Measurements from ENCODE around the gene NAP1L1. TPM values are rescaled to one million over a fixed set of nuclear protein-coding genes. Genes with fewer than 3 reads are reported as not detected.

The NAP1L1 gene
- total RNA-seq, 1 experiment from 2014 or later = 711 TPM

DNA sequence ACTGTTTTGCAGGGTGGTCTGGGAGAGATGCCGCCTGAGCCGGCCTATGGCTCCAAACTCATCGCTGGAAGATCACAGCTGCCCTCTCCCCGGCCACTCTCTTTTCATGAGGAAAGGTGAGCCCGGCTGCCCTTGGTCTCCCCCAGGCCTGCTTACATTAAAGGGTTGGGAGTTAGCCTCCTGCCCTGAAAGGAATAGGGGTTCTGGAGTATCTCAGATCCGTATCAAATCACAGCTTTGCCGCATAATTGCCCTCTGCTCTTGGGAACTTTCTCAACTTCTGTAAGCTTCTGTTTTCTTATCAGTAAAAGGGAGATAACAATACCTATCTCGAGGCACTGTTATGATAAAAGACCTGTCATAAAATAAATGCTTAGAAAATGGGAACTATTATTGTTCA is 70.5 kb downstream of the NAP1L1 start:
- no TSS peak for BruUV-seq (replicated peaks)
- peak overlapping the region; percentile 39 for H3K27ac Mint-ChIP-seq (ENCODE audit: unreplicated experiment)
- Histone ChIP-seq H3K36me3 (ENCODE audit: control insufficient read depth, insufficient read depth, low read length) (no peaks in the 10 kb centered on the region), H3K27me3 (replicated peaks; ENCODE audit: control insufficient read depth, insufficient read depth, low read length) (no peaks in the 10 kb centered on the region), H3K9me3 (no peaks in the 10 kb centered on the region), H3K4me3 (ENCODE audit: low read depth, low read length) (no peak overlapping the region), H3K4me1 (peaks cover 57% of the 10 kb centered on the region)
- DNase-seq = peak; percentile 27 to 61
- TF ChIP-seq CTCF (IDR thresholded peaks at IDR 0.05; ENCODE audit: insufficient read depth in 1 of 2, low read depth in 1 of 2, low read length in 1 of 2, severe bottlenecking in 1 of 2, unreplicated experiment in 1 of 2) = no peak
- H3K36me3 Mint-ChIP-seq (ENCODE audit: insufficient read depth, unreplicated experiment) = peaks cover 5% of the 10 kb centered on the region
- no peak overlapping the region for H3K4me3 Mint-ChIP-seq (ENCODE audit: unreplicated experiment)
- POLR2A ChIA-PET = interaction anchor here (1.0 to 1.2 kb wide), 2 partner anchors 17 to 23 kb away, joined by 3 to 4 read pairs; partner anchors contain the start of gene PHLDA1
- H3K27me3 Mint-ChIP-seq (ENCODE audit: insufficient read depth, unreplicated experiment) = no peaks in the 10 kb centered on the region
- intact Hi-C loops (cut with micrococcal nuclease; ENCODE audit: unreplicated experiment) = loop anchor here (1.0 kb wide), 1 partner anchor 24 kb away; no protein-coding TSS in a partner anchor
- peaks cover 57% of the 10 kb centered on the region for H3K4me1 Mint-ChIP-seq (ENCODE audit: low read depth, unreplicated experiment)
- CTCF ChIA-PET = no interaction called here
- H3K9me3 Mint-ChIP-seq (ENCODE audit: unreplicated experiment) = peaks cover 14% of the 10 kb centered on the region

- CTCF ChIA-PET = no interaction called here
- peaks cover 5% of the 10 kb centered on the region for H3K36me3 Mint-ChIP-seq (ENCODE audit: insufficient read depth, unreplicated experiment)
- no peak overlapping the region for H3K4me3 Mint-ChIP-seq (ENCODE audit: unreplicated experiment)
- no peak for DNase-seq
- POLR2A ChIA-PET = interaction anchor here (1.0 to 1.2 kb wide), 2 partner anchors 18 to 23 kb away, joined by 3 to 4 read pairs; partner anchors contain the start of gene PHLDA1
- TF ChIP-seq CTCF (IDR thresholded peaks at IDR 0.05; ENCODE audit: insufficient read depth in 1 of 2, low read depth in 1 of 2, low read length in 1 of 2, severe bottlenecking in 1 of 2, unreplicated experiment in 1 of 2) = no peak
- H3K9me3 Mint-ChIP-seq (ENCODE audit: unreplicated experiment) = peaks cover 14% of the 10 kb centered on the region
- H3K4me3 ChIP-seq (ENCODE audit: low read depth, low read length) = no peak overlapping the region
- no peaks in the 10 kb centered on the region for H3K9me3 ChIP-seq
- intact Hi-C loops (cut with micrococcal nuclease; ENCODE audit: unreplicated experiment) = loop anchor here (1.0 kb wide), 1 partner anchor 23 kb away; no protein-coding TSS in a partner anchor
- peaks cover 55% of the 10 kb centered on the region for H3K4me1 Mint-ChIP-seq (ENCODE audit: low read depth, unreplicated experiment)
- peaks cover 55% of the 10 kb centered on the region for H3K4me1 ChIP-seq
- H3K36me3 ChIP-seq (ENCODE audit: control insufficient read depth, insufficient read depth, low read length) = no peaks in the 10 kb centered on the region
- no peaks in the 10 kb centered on the region for H3K27me3 ChIP-seq (replicated peaks; ENCODE audit: control insufficient read depth, insufficient read depth, low read length)
- H3K27ac Mint-ChIP-seq (ENCODE audit: unreplicated experiment) = no peak overlapping the region
- no TSS peak for BruUV-seq (replicated peaks)
- no peaks in the 10 kb centered on the region for H3K27me3 Mint-ChIP-seq (ENCODE audit: insufficient read depth, unreplicated experiment)
These were observed 70.9 kb downstream of the NAP1L1 start for GRCh38 chr12:76013603-76014002.

DNA sequence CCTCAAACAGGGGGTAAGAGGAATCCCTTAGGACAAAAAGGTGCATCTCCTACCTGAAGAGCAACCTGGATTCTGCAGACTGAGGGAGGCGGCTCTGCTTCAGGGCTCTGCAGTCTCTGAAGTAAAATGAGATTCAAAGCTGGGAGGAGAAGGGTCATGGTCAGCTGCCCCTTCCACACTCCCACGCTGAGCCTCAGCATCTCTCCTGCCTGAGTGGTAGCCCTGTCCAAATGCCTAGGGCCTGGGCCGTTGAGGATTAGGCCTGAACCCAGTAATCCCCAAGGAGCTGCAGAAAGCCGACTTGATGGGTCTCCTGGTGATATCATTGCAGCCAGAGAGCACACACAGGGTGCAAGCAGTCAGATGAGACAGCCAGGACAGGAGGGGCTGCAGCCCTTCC is 71.8 kb downstream of the NAP1L1 start:
- intact Hi-C loops (cut with micrococcal nuclease; ENCODE audit: unreplicated experiment) = no loop called here
- Histone ChIP-seq H3K9me3 (no peaks in the 10 kb centered on the region), H3K4me1 (peaks cover 54% of the 10 kb centered on the region), H3K4me3 (ENCODE audit: low read depth, low read length) (no peak overlapping the region), H3K27me3 (replicated peaks; ENCODE audit: control insufficient read depth, insufficient read depth, low read length) (no peaks in the 10 kb centered on the region), H3K36me3 (ENCODE audit: control insufficient read depth, insufficient read depth, low read length) (no peaks in the 10 kb centered on the region)
- CTCF ChIA-PET = interaction anchor here (0.6 kb wide), 1 partner anchor 76 kb away, joined by 3 read pairs; no protein-coding TSS in a partner anchor
- DNase-seq = no peak
- H3K9me3 Mint-ChIP-seq (ENCODE audit: unreplicated experiment) = peaks cover 14% of the 10 kb centered on the region
- no peaks in the 10 kb centered on the region for H3K27me3 Mint-ChIP-seq (ENCODE audit: insufficient read depth, unreplicated experiment)
- BruUV-seq (replicated peaks) = no TSS peak
- TF ChIP-seq CTCF (IDR thresholded peaks at IDR 0.05; ENCODE audit: insufficient read depth in 1 of 2, low read depth in 1 of 2, low read length in 1 of 2, severe bottlenecking in 1 of 2, unreplicated experiment in 1 of 2) = no peak
- POLR2A ChIA-PET = no interaction called here
- H3K4me3 Mint-ChIP-seq (ENCODE audit: unreplicated experiment) = no peak overlapping the region
- peaks cover 53% of the 10 kb centered on the region for H3K4me1 Mint-ChIP-seq (ENCODE audit: low read depth, unreplicated experiment)
- no peak overlapping the region for H3K27ac Mint-ChIP-seq (ENCODE audit: unreplicated experiment)
- peaks cover 5% of the 10 kb centered on the region for H3K36me3 Mint-ChIP-seq (ENCODE audit: insufficient read depth, unreplicated experiment)

Measured in Caco-2 (cell line).